IMR-90 (cell line): ENCODE results near the gene RBBP8NL. TPM values are rescaled to one million over a fixed set of nuclear protein-coding genes. Genes with fewer than 3 reads are reported as not detected.
A peak's percentile ranks its signal among the peaks of the same experiment; 100 is the strongest.

Source experiments
- ATAC-seq: fragments of 200-7000 bp; cut with Tn5 transposase; 2 replicates; pipeline ENCODE4 v1.9.1; 2020; ENCODE audit warnings: low read depth, mild to moderate bottlenecking, moderate library complexity
- BruUV-seq: library from RNA; stranded (reverse); fragments of 400-500 nt; replicated peaks from 2 replicates; lab custom pipeline; 2021; lab: Mats Ljungman, UMichigan
- CTCF ChIA-PET: fragments of 300-600 bp; formaldehyde crosslinking; extraction: SDS; loops from one replicate; lab custom pipeline; 2021; ENCODE audit warnings: antibody characterized with exemption; lab: Yijun Ruan, JAX
- POLR2A ChIA-PET: fragments of 300-600 bp; sonication (Branson Sonifier 250); formaldehyde crosslinking; loops from one replicate; lab custom pipeline; 2022; ENCODE audit warnings: antibody characterized with exemption; ENCODE audit not compliant: unreplicated experiment; lab: Charles Lee
- DNase-seq: peaks from one replicate; pipeline ENCODE4 v3.0.0; 2013
- H2AFZ ChIP-seq: replicated peaks from 2 replicates; pipeline ENCODE3; 2013; ENCODE audit warnings: low read length, mild to moderate bottlenecking; ENCODE audit not compliant: poor library complexity
- H2AK5ac ChIP-seq: 2 replicates; pipeline ENCODE4 v1.6.1; 2013; ENCODE audit warnings: low read depth, low read length, inconsistent platforms
- H2AK9ac ChIP-seq: replicated peaks from 2 replicates; pipeline ENCODE3; 2013; ENCODE audit warnings: mild to moderate bottlenecking, low read depth, low read length, moderate library complexity; ENCODE audit not compliant: poor library complexity
- H2BK120ac ChIP-seq: 2 replicates; pipeline ENCODE4 v1.6.1; 2013; ENCODE audit warnings: low read depth, low read length, inconsistent platforms
- H2BK15ac ChIP-seq: 3 replicates; pipeline ENCODE4 v1.6.1; 2013; ENCODE audit warnings: low read depth, low read length, inconsistent platforms
- H2BK20ac ChIP-seq: 2 replicates; pipeline ENCODE4 v1.6.1; 2013; ENCODE audit warnings: low read depth, mild to moderate bottlenecking, inconsistent platforms, low read length, moderate library complexity
- H2BK5ac ChIP-seq: 2 replicates; pipeline ENCODE4 v1.6.1; 2013; ENCODE audit warnings: mild to moderate bottlenecking, low read depth, low read length, inconsistent platforms; ENCODE audit not compliant: poor library complexity, severe bottlenecking
- H3K14ac ChIP-seq: replicated peaks from 2 replicates; pipeline ENCODE4 v1.6.1; 2013; ENCODE audit warnings: low read depth, low read length, inconsistent platforms
- H3K18ac ChIP-seq: 2 replicates; pipeline ENCODE4 v1.6.1; 2013; ENCODE audit warnings: low read depth, low read length, control low read depth
- H3K23ac ChIP-seq: 2 replicates; pipeline ENCODE4 v1.6.1; 2013; ENCODE audit warnings: low read depth, low read length, inconsistent platforms
- H3K27ac ChIP-seq: 2 replicates; pipeline ENCODE4 v1.5.1; 2013; ENCODE audit warnings: mild to moderate bottlenecking, control low read depth, low read length; ENCODE audit not compliant: insufficient read depth
- H3K27me3 ChIP-seq: 2 replicates; pipeline ENCODE4 v1.6.1; 2013; ENCODE audit warnings: low read length; ENCODE audit not compliant: control insufficient read depth, insufficient read depth
- H3K36me3 ChIP-seq: 2 replicates; pipeline ENCODE4 v1.6.1; 2013; ENCODE audit warnings: low read length, mixed read lengths; ENCODE audit not compliant: control insufficient read depth, insufficient read depth
- H3K4ac ChIP-seq: 2 replicates; pipeline ENCODE4 v1.6.1; 2013; ENCODE audit warnings: low read depth, low read length, inconsistent platforms
- H3K4me1 ChIP-seq: 2 replicates; pipeline ENCODE4 v1.6.1; 2013; ENCODE audit warnings: low read length, mixed read lengths; ENCODE audit not compliant: control insufficient read depth, insufficient read depth
- H3K4me2 ChIP-seq: 2 replicates; pipeline ENCODE4 v1.6.1; 2013; ENCODE audit warnings: low read depth, mild to moderate bottlenecking, control low read depth, low read length, moderate library complexity
- H3K4me3 ChIP-seq: 2 replicates; pipeline ENCODE4 v1.5.1; 2013; ENCODE audit warnings: low read depth, mild to moderate bottlenecking, control low read depth, low read length, moderate library complexity; ENCODE audit not compliant: insufficient read depth
- H3K56ac ChIP-seq: 2 replicates; pipeline ENCODE4 v1.6.1; 2013; ENCODE audit warnings: low read length, inconsistent platforms; ENCODE audit not compliant: insufficient read depth; ENCODE audit errors: extremely low read depth
- H3K79me1 ChIP-seq, 2 experiments: 2 replicates each; pipeline ENCODE4 v1.6.1; 2013; ENCODE audit warnings: low read length in 2 of 2, inconsistent platforms in 1 of 2, low read depth in 1 of 2
- H3K9ac ChIP-seq: 2 replicates; pipeline ENCODE4 v1.6.1; 2013; ENCODE audit warnings: low read depth, low read length, control low read depth
- H3K9me1 ChIP-seq: 2 replicates; pipeline ENCODE4 v1.6.1; 2013; ENCODE audit warnings: low read length, inconsistent platforms; ENCODE audit not compliant: insufficient read depth
- H3K9me3 ChIP-seq: 2 replicates; pipeline ENCODE4 v1.6.1; 2013; ENCODE audit warnings: low read length; ENCODE audit not compliant: control insufficient read depth, insufficient read depth
- H4K20me1 ChIP-seq: 2 replicates; pipeline ENCODE4 v1.6.1; 2013; ENCODE audit warnings: low read length, inconsistent platforms; ENCODE audit not compliant: insufficient read depth
- H4K5ac ChIP-seq: 2 replicates; pipeline ENCODE4 v1.6.1; 2013; ENCODE audit warnings: mild to moderate bottlenecking, low read depth, low read length, control low read depth
- H4K8ac ChIP-seq, 2 experiments: 2 replicates each; pipeline ENCODE4 v1.6.1; 2013; ENCODE audit warnings: low read depth in 2 of 2, low read length in 2 of 2, control low read depth in 1 of 2, inconsistent platforms in 1 of 2
- H4K91ac ChIP-seq: 2 replicates; pipeline ENCODE4 v1.6.1; 2013; ENCODE audit warnings: low read depth, low read length, inconsistent platforms; ENCODE audit not compliant: insufficient read depth
- BHLHE40 ChIP-seq: fragments of 150-350 bp; IDR thresholded peaks from 2 replicates; pipeline ENCODE4 v1.6.1; 2016; ENCODE audit warnings: mild to moderate bottlenecking, low read depth, low read length
- CEBPB ChIP-seq: IDR thresholded peaks from 2 replicates; pipeline ENCODE4 v1.6.1; 2012; ENCODE audit warnings: low read depth, low read length, improper control_type of control experiment
- CHD1 ChIP-seq: IDR thresholded peaks from 2 replicates; pipeline ENCODE4 v1.6.1; 2012; ENCODE audit warnings: low read depth, low read length, improper control_type of control experiment
- ELK1 ChIP-seq: fragments of 150-350 bp; IDR thresholded peaks from 2 replicates; pipeline ENCODE4 v1.6.1; 2016; ENCODE audit warnings: low read depth, mild to moderate bottlenecking, low read length, moderate library complexity, borderline replicate concordance
- FOS ChIP-seq: fragments of 150-350 bp; IDR thresholded peaks from 2 replicates; pipeline ENCODE4 v1.6.1; 2016; ENCODE audit warnings: low read depth, low read length
- MAFK ChIP-seq: IDR thresholded peaks from 2 replicates; pipeline ENCODE4 v1.6.1; 2012; ENCODE audit warnings: low read depth, low read length, improper control_type of control experiment
- MAZ ChIP-seq: IDR thresholded peaks from 2 replicates; pipeline ENCODE4 v1.6.1; 2012; ENCODE audit warnings: low read depth, mild to moderate bottlenecking, low read length, improper control_type of control experiment, moderate library complexity, borderline replicate concordance
- MXI1 ChIP-seq: IDR thresholded peaks from 2 replicates; pipeline ENCODE4 v1.6.1; 2012; ENCODE audit warnings: low read depth, mild to moderate bottlenecking, low read length, moderate library complexity, borderline replicate concordance
- NFE2L2 ChIP-seq: fragments of 150-350 bp; IDR thresholded peaks from 2 replicates; pipeline ENCODE4 v1.6.1; 2016; ENCODE audit warnings: low read depth, mild to moderate bottlenecking, low read length
- POLR2A ChIP-seq: IDR thresholded peaks from 2 replicates; pipeline ENCODE4 v1.6.1; 2012; ENCODE audit warnings: mild to moderate bottlenecking, low read depth, low read length
- RAD21 ChIP-seq: IDR thresholded peaks from 2 replicates; pipeline ENCODE4 v1.6.1; 2012; ENCODE audit warnings: low read length, improper control_type of control experiment
- RCOR1 ChIP-seq: IDR thresholded peaks from 2 replicates; pipeline ENCODE4 v1.6.1; 2012; ENCODE audit warnings: mild to moderate bottlenecking, low read length, improper control_type of control experiment; ENCODE audit not compliant: insufficient replicate concordance
- RFX5 ChIP-seq: IDR thresholded peaks from 2 replicates; pipeline ENCODE4 v1.8.0; 2012; ENCODE audit warnings: low read depth, mild to moderate bottlenecking, low read length, moderate library complexity
- SMC3 ChIP-seq: fragments of 150-350 bp; IDR thresholded peaks from 2 replicates; pipeline ENCODE4 v1.6.1; 2016; ENCODE audit warnings: low read depth, mild to moderate bottlenecking, antibody characterized with exemption, low read length, moderate library complexity
- USF2 ChIP-seq: fragments of 150-350 bp; IDR thresholded peaks from 2 replicates; pipeline ENCODE4 v1.6.1; 2017; ENCODE audit warnings: mild to moderate bottlenecking, antibody characterized with exemption, low read length, low read depth
- WGBS, 2 experiments: methylation state at CpG; one replicate each; pipeline versions ENCODE4 v1.1.5 to v1.1.7; 2013; ENCODE audit warnings: missing lambda C conversion rate in 2 of 2; ENCODE audit not compliant: insufficient read length in 1 of 2; ENCODE audit errors: extremely low coverage in 2 of 2; 5-methylcytosine and 5-hydroxymethylcytosine counted together
- dilution Hi-C: fragments of 300-500 bp; cut with HindIII; formaldehyde crosslinking; loops from one replicate; pipeline ENCODE4 v1.14.3; 2018; ENCODE audit warnings: low sequenced_read_pairs; ENCODE audit not compliant: unreplicated experiment
- in situ Hi-C: fragments of 300-500 bp; cut with MboI; formaldehyde crosslinking; loops from 3 replicates; pipeline ENCODE4 v1.14.3; 2019; ENCODE audit warnings: low sequenced_read_pairs, inconsistent platforms, mixed read lengths
- intact Hi-C: fragments of 100-400 bp; cut with micrococcal nuclease; formaldehyde crosslinking; loops from 2 replicates; pipeline ENCODE4 v1.10.0; 2022
- polyA plus RNA-seq, 3 experiments: library from polyadenylated mRNA; depleted of rRNA; stranded (reverse); fragments of >200 nt; gene quantifications; 2 replicates each; pipeline ENCODE4 v1.2.3, GENCODE V29; 2012; ENCODE audit warnings: low replicate concordance in 1 of 3
- total RNA-seq: library from RNA; depleted of rRNA; stranded (reverse); fragments of >200 nt; gene quantifications from 2 replicates; pipeline ENCODE4 v1.2.3, GENCODE V29; 2012

RBBP8NL gene
- total and polyA plus RNA-seq, 2 of the 4 experiments (the other 2 are of a cell fraction) = not detected

GRCh38 chr20:62395311-62396242 lies 31.8 kb downstream of the RBBP8NL start:
- no TSS peak for BruUV-seq
- no peaks in the 10 kb centered on the region for H3K9me3 ChIP-seq
- H3K9ac ChIP-seq = no peak overlapping the region
- H2AK5ac ChIP-seq = no peak overlapping the region
- H4K8ac ChIP-seq = no peak overlapping the region
- H3K4me2 ChIP-seq = no peak overlapping the region
- ChIA-PET CTCF (no interaction called here), POLR2A (no interaction called here)
- dilution Hi-C loops = loop anchor here (25.0 kb wide), 1 partner anchor 108 kb away; no protein-coding TSS in a partner anchor
- H4K91ac ChIP-seq = no peak overlapping the region
- H3K4me3 ChIP-seq = no peak overlapping the region
- ATAC-seq (0 out of 2 replicates have a peak, but pooled peaks have one; percentile 9), DNase-seq (no peak)
- no peak overlapping the region for H2BK5ac ChIP-seq
- H4K5ac ChIP-seq = no peak overlapping the region
- no peak overlapping the region for H3K23ac ChIP-seq
- peaks cover 0 to 14% of the 10 kb centered on the region in 2 experiments; a peak in 3 of 4 replicates for H3K79me1 ChIP-seq
- no peak overlapping the region for H2BK120ac ChIP-seq
- no peak overlapping the region for H3K56ac ChIP-seq
- no peak overlapping the region for H2BK15ac ChIP-seq
- peaks cover 16% of the 10 kb centered on the region; the same call in 1 of the 2 replicates for H4K20me1 ChIP-seq
- H2AFZ ChIP-seq = no peak overlapping the region
- H2AK9ac ChIP-seq = no peak overlapping the region
- H3K27me3 ChIP-seq = no peaks in the 10 kb centered on the region
- H2BK20ac ChIP-seq = no peak overlapping the region
- H3K36me3 ChIP-seq = peaks cover 27% of the 10 kb centered on the region
- H3K4me1 ChIP-seq = no peaks in the 10 kb centered on the region
- 88% methylated on average over 12 of the region's 27 CpGs; no CpG with 5 or more reads in 1 of the 2 experiments for WGBS, 2 experiments
- intact Hi-C loops = no loop called here
- no peak overlapping the region for H3K27ac ChIP-seq
- H3K9me1 ChIP-seq = 0 out of 2 replicates have a peak, but pooled peaks cover 4% of the 10 kb centered on the region
- no peak overlapping the region for H3K14ac ChIP-seq
- in situ Hi-C loops = loop anchor here (25.0 kb wide), 1 partner anchor 383 kb away; no protein-coding TSS in a partner anchor
- H3K18ac ChIP-seq = no peak overlapping the region
- H3K4ac ChIP-seq = no peak overlapping the region
- no peak for TF ChIP-seq CEBPB
- TF ChIP-seq CHD1 = no peak
- no peak for TF ChIP-seq USF2
- no peak for TF ChIP-seq MXI1
- TF ChIP-seq NFE2L2 = no peak
- no peak for TF ChIP-seq ELK1
- TF ChIP-seq MAFK = no peak
- no peak for TF ChIP-seq SMC3
- TF ChIP-seq POLR2A = no peak
- TF ChIP-seq RCOR1 = no peak
- no peak for TF ChIP-seq MAZ
- no peak for TF ChIP-seq RAD21
- no peak for TF ChIP-seq FOS
- TF ChIP-seq RFX5 = no peak
- TF ChIP-seq BHLHE40 = no peak
